PC-9 (cell line): ENCODE data around the gene SPATS1. TPM values are rescaled to one million over a fixed set of nuclear protein-coding genes. Genes with fewer than 3 reads are reported as not detected.
"Not testable (repeated sequence)": the region's sequence is repeated elsewhere in the genome, so short reads cannot be mapped to it uniquely, and the experiment has no call there.

ENCODE experiments used
- BruUV-seq: library from RNA; stranded (reverse); fragments of 400-500 nt; replicated peaks from 2 replicates; lab custom pipeline; 2021; lab: Mats Ljungman, UMichigan
- CTCF ChIA-PET: fragments of 300-600 bp; sonication (Branson Sonifier 250); formaldehyde crosslinking; loops from one replicate; lab custom pipeline; 2022; ENCODE audit warnings: antibody characterized with exemption; lab: Charles Lee
- POLR2A ChIA-PET: fragments of 300-600 bp; sonication (Branson Sonifier 250); formaldehyde crosslinking; loops from one replicate; lab custom pipeline; 2022; ENCODE audit warnings: antibody characterized with exemption; ENCODE audit not compliant: unreplicated experiment; lab: Charles Lee
- DNase-seq, 2 experiments: peaks; one replicate each; pipeline versions ENCODE4 v3.0.0 to v3.0.0-alpha.2; 2015 to 2022; ENCODE audit warnings: mixed read lengths in 1 of 2
- H2AFZ ChIP-seq: fragments of 200-600 bp; sonication (generic); 2 replicates; pipeline ENCODE4 v1.8.1; 2017; ENCODE audit warnings: antibody characterized with exemption
- H3F3A ChIP-seq: fragments of 200-600 bp; sonication (generic); 2 replicates; pipeline ENCODE4 v1.8.1; 2017; ENCODE audit warnings: antibody characterized with exemption, mild to moderate bottlenecking, low read depth; ENCODE audit not compliant: insufficient read depth
- H3K27ac ChIP-seq: fragments of 200-600 bp; sonication (generic); 2 replicates; pipeline ENCODE4 v1.6.1; 2016; ENCODE audit warnings: mixed run types
- H3K27me3 ChIP-seq: fragments of 200-600 bp; sonication (generic); 2 replicates; pipeline ENCODE4 v1.6.1; 2016; ENCODE audit warnings: low read depth, mixed run types; ENCODE audit not compliant: insufficient read depth
- H3K36me3 ChIP-seq: fragments of 200-600 bp; sonication (generic); 2 replicates; pipeline ENCODE4 v1.6.1; 2016; ENCODE audit warnings: low read depth, mixed run types
- H3K4me1 ChIP-seq: fragments of 200-600 bp; sonication (generic); replicated peaks from 2 replicates; pipeline ENCODE4 v1.6.1; 2016; ENCODE audit warnings: mixed run types; ENCODE audit not compliant: insufficient read depth
- H3K4me2 ChIP-seq: fragments of 200-600 bp; sonication (generic); 2 replicates; pipeline ENCODE4 v1.6.1; 2017; ENCODE audit warnings: mixed run types
- H3K4me3 ChIP-seq: fragments of 200-600 bp; sonication (generic); 2 replicates; pipeline ENCODE4 v1.6.1; 2016; ENCODE audit warnings: mixed run types
- H3K79me2 ChIP-seq: fragments of 200-600 bp; sonication (generic); 2 replicates; pipeline ENCODE4 v1.6.1; 2017; ENCODE audit warnings: low read depth, mixed run types
- H3K9me2 ChIP-seq: fragments of 200-600 bp; sonication (generic); 2 replicates; pipeline ENCODE4 v1.8.1; 2017; ENCODE audit warnings: mild to moderate bottlenecking; ENCODE audit not compliant: insufficient read depth
- H3K9me3 ChIP-seq: fragments of 200-600 bp; sonication (generic); 2 replicates; pipeline ENCODE4 v1.8.1; 2016; ENCODE audit warnings: low read depth; ENCODE audit not compliant: insufficient read depth
- H4K20me1 ChIP-seq: fragments of 200-600 bp; sonication (generic); 2 replicates; pipeline ENCODE4 v1.8.1; 2017; ENCODE audit not compliant: insufficient read depth
- CTCF ChIP-seq: fragments of 200-600 bp; sonication (generic); conservative IDR thresholded peaks from 2 replicates; pipeline ENCODE4 v1.6.1; 2017; ENCODE audit warnings: mixed run types, antibody characterized with exemption, mild to moderate bottlenecking, moderate library complexity
- EZH2 ChIP-seq: fragments of 200-600 bp; sonication (generic); IDR thresholded peaks from 2 replicates; pipeline ENCODE4 v1.8.0; 2017; ENCODE audit warnings: antibody characterized with exemption, low read depth
- intact Hi-C: fragments of 100-400 bp; cut with micrococcal nuclease; formaldehyde crosslinking; loops from one replicate; pipeline ENCODE4 v1.10.0; 2022; ENCODE audit not compliant: unreplicated experiment
- total RNA-seq: library from RNA; stranded (reverse); gene quantifications from 2 replicates; pipeline ENCODE4 v1.2.3, GENCODE V29; 2021

The SPATS1 gene
- total RNA-seq, 1 experiment from 2014 or later = not detected

GRCh38 chr6:44311304-44311703, 31.1 kb upstream of the SPATS1 start:
- Histone ChIP-seq H2AFZ (no peak overlapping the region), H3K4me3 (no peak overlapping the region), H3K9me3 (no peaks in the 10 kb centered on the region), H3K36me3 (peaks cover 5% of the 10 kb centered on the region; the same call in 1 of the 2 replicates), H3K27me3 (peaks cover 5% of the 10 kb centered on the region), H3K9me2 (no peaks in the 10 kb centered on the region), H4K20me1 (no peaks in the 10 kb centered on the region), H3K4me1 (peaks cover 9% of the 10 kb centered on the region), H3K79me2 (peaks cover 15% of the 10 kb centered on the region), H3F3A (no peaks in the 10 kb centered on the region), H3K27ac (no peak overlapping the region), H3K4me2 (no peak overlapping the region)
- ChIA-PET POLR2A (no interaction called here), CTCF (no interaction called here)
- intact Hi-C loops = no loop called here
- TF ChIP-seq EZH2 (no peak), CTCF (no peak)
- BruUV-seq = no TSS peak
- DNase-seq = no peak

GRCh38 chr6:44311767-44312166, 30.7 kb upstream of the SPATS1 start:
- no peak for DNase-seq
- POLR2A ChIA-PET = no interaction called here
- H3K4me3 ChIP-seq = peak overlapping the region; percentile 99; the same call in 1 of the 2 replicates
- H4K20me1 ChIP-seq = no peaks in the 10 kb centered on the region
- CTCF ChIA-PET = no interaction called here
- H3K27me3 ChIP-seq = peaks cover 6% of the 10 kb centered on the region
- H3K79me2 ChIP-seq = peaks cover 15% of the 10 kb centered on the region
- H3K9me3 ChIP-seq = no peaks in the 10 kb centered on the region
- TF ChIP-seq CTCF (no peak), EZH2 (no peak)
- peak overlapping the region; percentile 97 for H3K4me2 ChIP-seq
- peaks cover 9% of the 10 kb centered on the region for H3K4me1 ChIP-seq
- H3K36me3 ChIP-seq = peaks cover 5% of the 10 kb centered on the region; the same call in 1 of the 2 replicates
- BruUV-seq = no TSS peak
- no peak overlapping the region for H3K27ac ChIP-seq
- H3F3A ChIP-seq = no peaks in the 10 kb centered on the region
- intact Hi-C loops = no loop called here
- H3K9me2 ChIP-seq = no peaks in the 10 kb centered on the region
- no peak overlapping the region for H2AFZ ChIP-seq

DNA sequence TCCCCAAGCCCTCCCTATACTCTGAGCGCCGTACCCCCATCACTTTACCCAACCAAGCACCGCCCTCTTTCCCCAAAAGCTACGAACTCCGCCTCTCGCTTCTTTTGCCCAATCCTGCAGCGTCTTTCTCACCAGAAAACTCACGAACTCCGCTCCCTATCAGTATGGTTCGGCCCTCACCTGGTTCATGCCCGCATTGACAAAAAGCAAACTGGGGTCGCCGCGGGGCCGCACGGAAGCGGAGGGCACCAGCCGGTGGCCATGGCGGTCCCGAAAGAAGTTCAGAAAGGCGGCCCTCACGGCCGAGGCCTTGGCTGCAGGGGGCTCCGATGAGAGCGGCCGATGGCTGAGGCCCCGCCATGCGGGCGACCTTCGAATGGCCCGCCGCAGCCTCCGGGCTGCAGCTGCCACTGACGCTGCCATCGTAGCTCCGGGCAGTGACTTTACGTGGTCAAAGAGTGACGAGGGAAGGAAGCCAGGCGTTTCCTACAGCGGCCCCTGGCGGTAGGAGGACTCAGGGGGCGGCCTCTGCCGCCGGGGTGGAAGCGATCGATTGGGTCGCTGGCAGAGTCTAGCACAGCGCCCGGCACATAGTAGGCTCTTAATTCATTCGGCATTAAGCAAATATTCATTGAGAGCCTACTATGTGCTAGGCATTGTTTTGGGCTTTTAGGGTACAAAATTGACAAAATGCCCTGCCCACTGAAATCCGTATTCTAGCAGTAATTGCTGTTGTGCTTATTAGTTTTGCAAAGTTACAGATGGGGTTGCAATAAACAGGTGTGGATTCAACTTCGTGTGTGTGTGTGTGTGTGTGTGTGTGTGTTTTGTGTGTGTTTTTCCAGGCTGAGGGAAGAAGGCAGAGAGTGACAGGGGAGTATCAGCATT, 29.3 kb upstream of the SPATS1 start, which contains the start of gene AARS2:
AARS2 (minus strand) TSS at position 447 of the 888 bp plus-strand sequence; CDS start at position 423, 24 bp downstream.
- Histone ChIP-seq H3K9me2 (no peaks in the 10 kb centered on the region), H3K79me2 (peaks cover 15% of the 10 kb centered on the region), H3K9me3 (no peaks in the 10 kb centered on the region), H3K4me3 (peak within 1 kb of the TSS; percentile 99), H3K27me3 (peaks cover 19% of the 10 kb centered on the region), H3K4me1 (peaks cover 9% of the 10 kb centered on the region), H3K27ac (0 out of 2 replicates have a peak within 1 kb of the TSS, but pooled peaks have one; percentile 27), H4K20me1 (no peaks in the 10 kb centered on the region), H3K36me3 (peaks cover 5% of the 10 kb centered on the region; the same call in 1 of the 2 replicates), H3F3A (no peaks in the 10 kb centered on the region), H3K4me2 (peak within 1 kb of the TSS; percentile 97), H2AFZ (peak within 1 kb of the TSS; percentile 99)
- DNase-seq = peak; percentile 73 to 83
- no TSS peak for BruUV-seq
- CTCF ChIA-PET = interaction anchor here (0.5 kb wide), 2 partner anchors 18 to 40 kb away, joined by 3 to 4 read pairs; no protein-coding TSS in a partner anchor
- intact Hi-C loops = no loop called here
- peak; percentile 92 for TF ChIP-seq CTCF
- TF ChIP-seq EZH2 = no peak
- POLR2A ChIA-PET = interaction anchor here (0.6 kb wide), 4 partner anchors 49 to 105 kb away, joined by 3 read pairs; partner anchors contain the start of gene CDC5L

DNA sequence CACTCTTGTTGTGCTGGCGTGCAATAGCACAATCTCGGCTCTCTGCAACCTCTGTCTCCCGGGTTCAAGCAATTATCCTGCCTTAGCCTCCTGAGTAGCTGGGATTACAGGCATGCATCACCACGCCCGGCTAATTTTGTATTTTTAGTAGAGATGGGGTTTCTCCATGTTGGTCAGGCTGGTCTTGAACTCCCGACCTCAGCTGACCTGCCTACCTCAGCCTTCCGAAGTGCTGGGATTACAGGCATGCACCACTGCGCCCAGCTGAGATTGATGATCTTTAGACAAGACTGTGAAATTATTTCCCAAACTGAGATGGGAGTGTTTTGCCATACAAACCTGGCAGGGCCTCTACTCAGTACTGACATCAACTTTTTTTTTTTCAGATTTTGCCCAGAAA, 27.8 kb upstream of the SPATS1 start:
- not testable (repeated sequence) for BruUV-seq

More for the DNA sequence above, 27.8 kb upstream of the SPATS1 start:
- POLR2A ChIA-PET, H4K20me1 ChIP-seq, H3K27ac ChIP-seq, H3K4me2 ChIP-seq, H3K9me3 ChIP-seq, CTCF ChIA-PET, DNase-seq, H3K4me3 ChIP-seq, H3K9me2 ChIP-seq, H3F3A ChIP-seq, H3K4me1 ChIP-seq, intact Hi-C loops, H2AFZ ChIP-seq, H3K36me3 ChIP-seq: not testable (repeated sequence)
- Histone ChIP-seq H3K27me3 (peaks cover 34% of the 10 kb centered on the region), H3K79me2 (peaks cover 15% of the 10 kb centered on the region)
